Pancreas (tissue), 10 donors: ENCODE measurements around the gene FBN3. TPM values are rescaled to one million over a fixed set of nuclear protein-coding genes. Genes with fewer than 3 reads are reported as not detected.

Experiments
- ATAC-seq, 4 donors: fragments of 200-7000 bp; cut with Tn5 transposase; one replicate each; pipeline versions ENCODE4 v1.8.0 to v1.9.1; 2020; ENCODE audit warnings: mild to moderate bottlenecking in 4 of 4, moderate library complexity in 4 of 4
- DNase-seq, 6 donors: peaks; one replicate each; pipeline ENCODE4 v3.0.0-alpha.2; 2020
- FAIRE-seq: peaks from 2 replicates; lab custom pipeline; 2012; peaks lifted over from hg19 to GRCh38; lab: Jason Lieb, UNC
- H3K27ac ChIP-seq, 4 donors: fragments of 200-600 bp; sonication (generic); 1 replicate in 3 of 4; 2 replicates in 1 of 4; pipeline versions ENCODE4 v1.5.0 to v1.8.0; 2020
- H3K27me3 ChIP-seq, 4 donors: fragments of 200-600 bp; one replicate each; pipeline ENCODE4 v1.8.0; 2021
- H3K36me3 ChIP-seq, 3 donors: fragments of 200-600 bp; sonication (generic) in 1 of 3; one replicate each; pipeline versions ENCODE4 v1.5.0 to v1.8.0; 2020 to 2021
- H3K4me1 ChIP-seq, 3 donors: fragments of 200-600 bp; one replicate each; pipeline ENCODE4 v1.8.0; 2021
- H3K4me3 ChIP-seq, 4 donors: fragments of 200-600 bp; sonication (generic) in 2 of 4; one replicate each; pipeline versions ENCODE4 v1.5.0 to v1.8.0; 2020 to 2021
- H3K9me3 ChIP-seq, 4 donors: fragments of 200-600 bp; one replicate each; pipeline ENCODE4 v1.8.0; 2021
- CTCF ChIP-seq, 4 donors: fragments of 200-600 bp; sonication (generic) in 3 of 4; IDR thresholded peaks; one replicate each; pipeline versions ENCODE4 v1.5.0 to v1.8.0; 2021; ENCODE audit warnings: antibody characterized with exemption in 4 of 4
- WGBS, 2 donors: extraction: QIAGEN DNeasy Blood & Tissue Kit; methylation state at CpG; one replicate each; pipeline ENCODE4 v1.1.7; 2013; 5-methylcytosine and 5-hydroxymethylcytosine counted together
- intact Hi-C, 3 donors: fragments of 100-400 bp; cut with DNase I; formaldehyde crosslinking; loops; one replicate each; pipeline versions ENCODE4 v1.11.1 to v1.14.2; 2022
- polyA plus RNA-seq, 2 donors: library from polyadenylated mRNA; stranded (reverse); fragments of 200-250 nt; gene quantifications; one replicate each; pipeline ENCODE4 v1.2.3, GENCODE V29; 2013
- total RNA-seq, 6 donors: library from RNA; stranded (reverse); fragmentation: NEBNext Ultra II Directional in 4 of 6; extraction: Animal tissue kit (Norgen Biotek cat#: 25700) in 4 of 6; gene quantifications; one replicate each; pipeline versions ENCODE4 v1.2.1 to v1.2.4, GENCODE V29; 2021 to 2023
- donor health status: healthy with polysubstance abuse.
- donor health status: DM: no; HTN: no; CAD: no; lungs with moderate emphysema.
- donor health status: DM: no; HTN: no; CAD: no.
- donor health status: control.
- donor health status: control.
- donor health status: Bipolar disorder and iron deficiency.
- donor health status: DM: yes; HTN: yes; CAD: no.
- donor health status: DM: no; HTN: no; CAD: no.
- donor health status: DM: no; HTN: no; CAD: no.
- donor health status: DM: yes; HTN: yes; CAD: no.

The FBN3 gene
- total and polyA plus RNA-seq, 8 donors = under 0.01 to 0.20 (median 0.03) TPM; not detected in 2

- intact Hi-C loops = no loop called here
- no peak for DNase-seq
- WGBS, 2 donors = 91 to 94% methylated on average over 4 of the region's 4 CpGs
- no peaks in the 10 kb centered on the region for H3K36me3 ChIP-seq
- no peaks in the 10 kb centered on the region for H3K27me3 ChIP-seq
- H3K4me3 ChIP-seq = no peak overlapping the region
- FAIRE-seq = no peak
- no peak for TF ChIP-seq CTCF (IDR thresholded peaks at IDR 0.05)
- H3K9me3 ChIP-seq = no peaks in the 10 kb centered on the region
- H3K4me1 ChIP-seq = no peaks in the 10 kb centered on the region
- no peak overlapping the region for H3K27ac ChIP-seq
- ATAC-seq = no peak
Measured at GRCh38 chr19:8101311-8101710, 48.1 kb downstream of the FBN3 start.

GRCh38 chr19:8097681-8098567 lies 51.5 kb downstream of the FBN3 start:
- ATAC-seq (no peak), FAIRE-seq (no peak), DNase-seq (no peak)
- TF ChIP-seq CTCF (IDR thresholded peaks at IDR 0.05) = no peak
- H3K27me3 ChIP-seq = no peaks in the 10 kb centered on the region
- H3K27ac ChIP-seq = no peak overlapping the region
- H3K9me3 ChIP-seq = peaks cover 0 to 4% (median 2%) of the 10 kb centered on the region in 4 donors
- no peak overlapping the region for H3K4me3 ChIP-seq
- H3K4me1 ChIP-seq = no peaks in the 10 kb centered on the region
- no peaks in the 10 kb centered on the region for H3K36me3 ChIP-seq
- intact Hi-C loops = no loop called here
- WGBS, 2 donors = 58 to 74% methylated on average over 5 of the region's 5 CpGs

GRCh38 chr19:8097198-8097597 lies 52.2 kb downstream of the FBN3 start:
- no peak for FAIRE-seq
- ATAC-seq = no peak
- H3K27ac ChIP-seq = no peak overlapping the region
- H3K4me3 ChIP-seq = no peak overlapping the region
- H3K36me3 ChIP-seq = no peaks in the 10 kb centered on the region
- intact Hi-C loops = no loop called here
- H3K27me3 ChIP-seq = no peaks in the 10 kb centered on the region
- DNase-seq = no peak
- H3K9me3 ChIP-seq = peaks cover 0 to 4% (median 2%) of the 10 kb centered on the region in 4 donors
- no peak for TF ChIP-seq CTCF (IDR thresholded peaks at IDR 0.05)
- H3K4me1 ChIP-seq = no peaks in the 10 kb centered on the region
- 88 to 90% methylated on average over 10 of the region's 10 CpGs for WGBS, 2 donors

GRCh38 chr19:8096071-8096470 lies 53.3 kb downstream of the FBN3 start:
- Histone ChIP-seq H3K4me1 (no peaks in the 10 kb centered on the region), H3K27ac (no peak overlapping the region), H3K9me3 (peaks cover 0 to 4% (median 2%) of the 10 kb centered on the region in 4 donors), H3K36me3 (no peaks in the 10 kb centered on the region), H3K27me3 (no peaks in the 10 kb centered on the region), H3K4me3 (no peak overlapping the region)
- DNase-seq (no peak), ATAC-seq (no peak), FAIRE-seq (no peak)
- intact Hi-C loops = no loop called here
- no peak for TF ChIP-seq CTCF (IDR thresholded peaks at IDR 0.05)
- 91 to 96% methylated on average over 3 of the region's 3 CpGs for WGBS, 2 donors

- no peaks in the 10 kb centered on the region for H3K36me3 ChIP-seq
- no peak overlapping the region for H3K27ac ChIP-seq
- TF ChIP-seq CTCF (IDR thresholded peaks at IDR 0.05) = no peak
- H3K9me3 ChIP-seq = peaks cover 0 to 4% (median 2%) of the 10 kb centered on the region in 4 donors
- intact Hi-C loops = no loop called here
- DNase-seq (no peak), ATAC-seq (no peak), FAIRE-seq (no peak)
- 51 to 76% methylated on average over 2 of the region's 2 CpGs for WGBS, 2 donors
- no peak overlapping the region for H3K4me3 ChIP-seq
- H3K27me3 ChIP-seq = no peaks in the 10 kb centered on the region
- H3K4me1 ChIP-seq = no peaks in the 10 kb centered on the region
Measured at GRCh38 chr19:8095354-8095886, 54.0 kb downstream of the FBN3 start.
